Thymus (tissue), 11 donors: Measurements from ENCODE around the gene SH3PXD2B. TPM values are rescaled to one million over a fixed set of nuclear protein-coding genes. Genes with fewer than 3 reads are reported as not detected.

Source experiments
- DNase-seq, 9 donors: peaks; one replicate each; pipeline ENCODE4 v3.0.0-alpha.2; 2013; ENCODE audit warnings: low spot score in 9 of 9, low read depth in 6 of 9, missing footprints in 1 of 9
- H3K27ac ChIP-seq, 2 donors: one replicate each; pipeline ENCODE4 v1.5.1; 2013; ENCODE audit warnings: control low read depth in 1 of 2, low read depth in 1 of 2, low read length in 1 of 2, mild to moderate bottlenecking in 1 of 2, moderate library complexity in 1 of 2
- H3K27me3 ChIP-seq, 2 donors: one replicate each; pipeline ENCODE4 v1.5.1; 2013; ENCODE audit warnings: low read length in 1 of 2; ENCODE audit not compliant: control insufficient read depth in 2 of 2, insufficient read depth in 1 of 2
- H3K36me3 ChIP-seq, 2 donors: one replicate each; pipeline ENCODE4 v1.5.1; 2013; ENCODE audit warnings: low read length in 1 of 2, mild to moderate bottlenecking in 1 of 2, moderate library complexity in 1 of 2; ENCODE audit not compliant: control insufficient read depth in 2 of 2, insufficient read depth in 2 of 2
- H3K4me1 ChIP-seq, 2 donors: one replicate each; pipeline ENCODE4 v1.5.1; 2013; ENCODE audit warnings: low read length in 2 of 2; ENCODE audit not compliant: control insufficient read depth in 2 of 2, insufficient read depth in 2 of 2
- H3K4me3 ChIP-seq, 2 donors: one replicate each; pipeline ENCODE4 v1.5.1; 2013; ENCODE audit warnings: low read length in 2 of 2, control low read depth in 1 of 2, mild to moderate bottlenecking in 1 of 2
- H3K9me3 ChIP-seq, 2 donors: one replicate each; pipeline ENCODE4 v1.5.1; 2013; ENCODE audit warnings: low read length in 1 of 2, mild to moderate bottlenecking in 1 of 2; ENCODE audit not compliant: control insufficient read depth in 2 of 2, insufficient read depth in 1 of 2
- WGBS: extraction: QIAGEN DNeasy Blood & Tissue Kit; methylation state at CpG from one replicate; pipeline ENCODE4 v1.1.7; 2013; 5-methylcytosine and 5-hydroxymethylcytosine counted together
- polyA plus RNA-seq: library from polyadenylated mRNA; stranded (reverse); fragments of 200-250 nt; gene quantifications from one replicate; pipeline ENCODE4 v1.2.3, GENCODE V29; 2013
- total RNA-seq: library from RNA; stranded (reverse); fragments of 120-200 nt; gene quantifications from one replicate; pipeline ENCODE4 v1.2.4, GENCODE V29; 2013
- donor health status: healthy.

Gene SH3PXD2B
- total and polyA plus RNA-seq, 2 donors: 3.2 to 7.3 TPM

DNA sequence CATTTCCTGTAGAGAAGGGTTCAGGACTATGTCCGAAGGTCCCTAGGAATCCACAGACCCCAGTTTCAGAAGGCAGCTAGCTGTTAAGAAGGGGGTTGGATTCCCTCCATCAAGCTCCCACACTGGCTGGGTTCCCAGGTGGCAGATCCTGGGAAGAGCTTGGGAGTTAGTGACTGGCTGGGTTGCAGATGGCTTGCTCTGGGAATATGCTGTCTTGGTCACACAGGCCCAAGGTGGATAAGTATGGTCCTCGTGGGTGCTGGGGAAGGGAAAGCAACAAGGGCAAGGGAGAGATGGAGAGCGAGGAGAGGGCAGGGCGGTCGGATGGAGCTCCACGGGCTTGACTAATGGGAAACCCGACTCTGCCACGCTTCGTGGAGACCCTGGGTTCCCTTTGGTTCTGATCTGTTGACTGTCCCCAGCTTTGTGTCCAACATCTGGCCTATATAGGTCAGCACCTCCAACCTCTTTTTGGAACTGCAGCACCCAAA, 17.4 kb downstream of the SH3PXD2B start:
- H3K4me3 ChIP-seq: no peak overlapping the region
- no peak for DNase-seq
- no peaks in the 10 kb centered on the region for H3K27me3 ChIP-seq
- H3K36me3 ChIP-seq: no peaks in the 10 kb centered on the region
- 90% methylated on average over 9 of the region's 9 CpGs for WGBS
- peaks cover 0 to 13% of the 10 kb centered on the region in 2 donors for H3K4me1 ChIP-seq
- H3K9me3 ChIP-seq: no peaks in the 10 kb centered on the region
- peak overlapping the region; percentile 17 to 42 for H3K27ac ChIP-seq

- WGBS: 91% methylated on average over 12 of the region's 12 CpGs
- H3K27me3 ChIP-seq: no peaks in the 10 kb centered on the region
Measured at GRCh38 chr5:172436078-172436878, 18.0 kb downstream of the SH3PXD2B start.

GRCh38 chr5:172435362-172436077, 18.8 kb downstream of the SH3PXD2B start:
- Histone ChIP-seq H3K36me3 (no peaks in the 10 kb centered on the region), H3K4me1 (peaks cover 0 to 13% of the 10 kb centered on the region in 2 donors), H3K4me3 (no peak overlapping the region), H3K27me3 (no peaks in the 10 kb centered on the region), H3K9me3 (no peaks in the 10 kb centered on the region), H3K27ac (no peak overlapping the region)
- DNase-seq: no peak
- 72% methylated on average over 8 of the region's 8 CpGs for whole genome bisulfite sequencing

More at GRCh38 chr5:172436078-172436878, 18.0 kb downstream of the SH3PXD2B start:
- Histone ChIP-seq H3K27ac (no peak overlapping the region), H3K9me3 (no peaks in the 10 kb centered on the region), H3K4me3 (no peak overlapping the region), H3K36me3 (no peaks in the 10 kb centered on the region), H3K4me1 (peaks cover 0 to 13% of the 10 kb centered on the region in 2 donors)
- DNase-seq: no peak

DNA sequence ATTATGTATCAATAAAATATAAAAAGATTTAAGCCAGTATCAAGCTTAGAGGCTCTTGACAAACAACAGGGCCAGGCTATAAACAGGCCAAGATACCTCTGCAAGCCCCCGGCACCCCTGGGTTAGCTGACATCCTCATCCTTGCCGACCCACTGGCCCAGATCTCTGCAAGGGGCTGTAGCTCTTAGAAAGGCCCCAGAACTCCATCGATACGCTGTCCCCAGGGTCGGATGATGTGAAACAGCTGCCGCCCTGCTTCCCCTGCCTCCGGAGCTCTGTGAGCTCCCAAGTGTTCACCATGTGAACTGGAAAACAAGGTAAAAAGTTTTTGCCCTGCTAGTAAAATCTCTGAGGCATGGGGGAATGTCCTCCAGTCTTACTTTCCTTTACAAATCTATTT, 20.1 kb downstream of the SH3PXD2B start:
- DNase-seq: no peak
- peaks cover 0 to 13% of the 10 kb centered on the region in 2 donors for H3K4me1 ChIP-seq

DNA sequence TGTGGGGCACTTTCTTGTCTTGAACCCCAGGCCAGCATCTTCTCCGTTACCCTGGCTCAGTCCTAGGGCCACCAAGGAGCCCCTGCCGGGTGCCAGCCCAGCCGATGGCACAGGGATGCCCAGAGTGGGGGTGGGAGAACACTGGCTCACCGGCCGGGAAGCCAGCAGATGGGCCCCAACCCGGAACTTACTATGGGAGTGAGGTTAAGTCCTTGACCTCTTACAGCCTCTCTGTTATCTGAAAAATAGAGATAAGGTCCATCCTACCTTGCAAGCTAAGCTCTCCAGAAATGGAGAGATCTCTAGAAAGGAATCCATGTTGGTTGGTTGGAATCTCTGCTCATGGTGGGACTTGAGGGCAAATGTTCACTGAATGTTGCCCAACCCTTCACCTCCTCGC, 20.8 kb downstream of the SH3PXD2B start:
- no peaks in the 10 kb centered on the region for H3K36me3 ChIP-seq
- DNase-seq: no peak
- H3K4me3 ChIP-seq: no peak overlapping the region
- H3K9me3 ChIP-seq: no peaks in the 10 kb centered on the region
- no peak overlapping the region for H3K27ac ChIP-seq
- WGBS: 99% methylated on average over 7 of the region's 7 CpGs
- peaks cover 0 to 13% of the 10 kb centered on the region in 2 donors for H3K4me1 ChIP-seq
- H3K27me3 ChIP-seq: no peaks in the 10 kb centered on the region

More for the DNA sequence above, 20.1 kb downstream of the SH3PXD2B start:
- 98% methylated on average over 7 of the region's 7 CpGs for WGBS
- Histone ChIP-seq H3K27me3 (no peaks in the 10 kb centered on the region), H3K9me3 (no peaks in the 10 kb centered on the region), H3K27ac (no peak overlapping the region), H3K4me3 (no peak overlapping the region), H3K36me3 (no peaks in the 10 kb centered on the region)

GRCh38 chr5:172433071-172433470, 21.3 kb downstream of the SH3PXD2B start:
- no peak overlapping the region for H3K4me3 ChIP-seq
- H3K36me3 ChIP-seq: no peaks in the 10 kb centered on the region
- no peak overlapping the region for H3K27ac ChIP-seq
- H3K27me3 ChIP-seq: no peaks in the 10 kb centered on the region
- no peak for DNase-seq
- H3K4me1 ChIP-seq: peaks cover 0 to 11% of the 10 kb centered on the region in 2 donors
- 92% methylated on average over 3 of the region's 3 CpGs for WGBS
- no peaks in the 10 kb centered on the region for H3K9me3 ChIP-seq

DNA sequence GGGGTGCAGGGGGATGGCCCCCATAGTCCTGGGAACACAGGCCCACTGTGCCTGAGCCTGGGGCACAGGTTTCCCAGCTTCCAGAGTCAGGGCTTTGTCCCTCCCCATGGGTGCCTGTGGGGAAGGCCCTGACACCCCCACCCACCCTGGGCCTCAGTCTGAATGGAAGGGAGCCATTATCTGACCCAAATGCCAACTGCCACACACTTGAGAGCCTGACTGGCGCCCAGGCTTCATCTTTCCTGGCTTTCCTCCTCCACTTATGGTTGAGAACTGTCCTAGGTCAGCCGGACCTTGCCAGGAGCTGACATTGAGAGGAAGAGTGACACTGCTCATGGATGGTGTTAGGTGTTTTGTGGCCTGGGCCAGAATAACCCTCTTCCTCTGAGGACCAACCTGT, 24.0 kb downstream of the SH3PXD2B start:
- no peak overlapping the region for H3K4me3 ChIP-seq
- DNase-seq: no peak
- WGBS: 93% methylated on average over 2 of the region's 2 CpGs
- no peaks in the 10 kb centered on the region for H3K27me3 ChIP-seq
- no peak overlapping the region for H3K27ac ChIP-seq
- no peaks in the 10 kb centered on the region for H3K36me3 ChIP-seq
- no peaks in the 10 kb centered on the region for H3K9me3 ChIP-seq
- no peaks in the 10 kb centered on the region for H3K4me1 ChIP-seq

DNA sequence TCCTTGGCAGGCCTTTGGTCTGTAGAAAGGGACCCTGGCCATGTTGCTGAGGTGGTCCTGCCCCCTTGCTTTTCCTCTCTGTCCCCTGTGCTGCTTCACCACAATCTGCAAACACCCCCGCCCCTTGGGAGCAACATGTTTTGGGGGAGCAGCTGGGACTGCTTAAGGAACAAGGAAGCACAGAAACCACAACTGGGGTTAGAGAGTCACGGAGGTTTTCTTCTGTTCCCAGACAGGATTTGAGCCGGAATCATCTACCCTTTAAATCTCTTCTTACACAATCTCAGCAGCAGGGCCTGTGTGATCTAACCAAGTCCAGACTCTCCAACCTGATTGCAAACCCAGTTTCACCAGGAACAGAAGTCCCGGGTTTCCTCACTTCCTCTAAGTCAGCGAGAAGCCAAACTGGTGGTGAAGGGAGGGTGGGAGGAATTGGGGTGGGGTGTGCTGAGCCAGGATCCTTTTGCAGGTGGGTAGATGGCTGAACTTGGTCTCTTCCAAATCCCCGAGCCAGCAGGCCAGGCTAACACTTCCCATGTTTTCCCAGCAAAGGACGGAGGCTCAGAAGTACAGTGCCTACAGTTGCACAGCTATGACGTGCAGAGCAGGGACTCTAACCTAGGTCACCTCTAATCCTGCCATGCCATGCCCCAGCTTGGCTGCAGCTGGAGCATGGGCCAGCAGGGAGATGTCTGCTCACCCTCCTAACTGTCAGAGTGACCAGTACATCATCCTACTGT, 25.0 kb downstream of the SH3PXD2B start:
- no peaks in the 10 kb centered on the region for H3K4me1 ChIP-seq
- no peaks in the 10 kb centered on the region for H3K27me3 ChIP-seq
- 43% methylated on average over 8 of the region's 8 CpGs for WGBS
- no peak for DNase-seq
- H3K4me3 ChIP-seq: no peak overlapping the region
- no peak overlapping the region for H3K27ac ChIP-seq
- H3K36me3 ChIP-seq: no peaks in the 10 kb centered on the region
- H3K9me3 ChIP-seq: no peaks in the 10 kb centered on the region
